ENCODE measurements around the gene TRAF2.

Gene TRAF2

GRCh38 chr9:136847088-136847825 is 39.1 kb upstream of the TRAF2 start:
- peak; percentile 62 for DNase-seq (ENCODE audit: low spot score)

GRCh38 chr9:136847826-136848392 is 38.4 kb upstream of the TRAF2 start:
- peak; percentile 86 for DNase-seq (ENCODE audit: low spot score)

- DNase-seq (ENCODE audit: low spot score), result no peak
These were observed 37.8 kb upstream of the TRAF2 start for GRCh38 chr9:136848393-136849037.

- peak; percentile 99 for DNase-seq (ENCODE audit: low spot score)
These were observed 37.0 kb upstream of the TRAF2 start, which contains the start of gene PHPT1 for GRCh38 chr9:136849038-136849959. Gene PHPT1, plus strand, starts transcription at chr9:136849409. Its CDS starts 22 bp downstream, at chr9:136849431.

GRCh38 chr9:136849960-136850865 is 36.1 kb upstream of the TRAF2 start:
- DNase-seq (ENCODE audit: low spot score), result no peak

GRCh38 chr9:136850866-136851775 is 35.2 kb upstream of the TRAF2 start:
- DNase-seq (ENCODE audit: low spot score), result no peak

- no peak for DNase-seq (ENCODE audit: low spot score)
These were observed 34.2 kb upstream of the TRAF2 start, which contains the start of gene MAMDC4 for GRCh38 chr9:136851941-136852663. Gene MAMDC4, plus strand, starts transcription at chr9:136852346. Its CDS starts 71 bp downstream, at chr9:136852417.

- DNase-seq (ENCODE audit: low spot score), result no peak
These were observed 33.4 kb upstream of the TRAF2 start for GRCh38 chr9:136852664-136853595.

GRCh38 chr9:136853596-136854112 is 32.7 kb upstream of the TRAF2 start:
- no peak for DNase-seq (ENCODE audit: low spot score)

GRCh38 chr9:136854113-136854841 is 32.0 kb upstream of the TRAF2 start:
- no peak for DNase-seq (ENCODE audit: low spot score)

- no peak for DNase-seq (ENCODE audit: low spot score)
These were observed 31.4 kb upstream of the TRAF2 start for GRCh38 chr9:136854842-136855460.

- DNase-seq (ENCODE audit: low spot score), result no peak
These were observed 30.7 kb upstream of the TRAF2 start for GRCh38 chr9:136855461-136856078.

- no peak for DNase-seq (ENCODE audit: low spot score)
These were observed 30.2 kb upstream of the TRAF2 start for GRCh38 chr9:136856079-136856476.

- no peak for DNase-seq (ENCODE audit: low spot score)
These were observed 29.7 kb upstream of the TRAF2 start for GRCh38 chr9:136856541-136857141.

GRCh38 chr9:136857166-136857565 is 29.1 kb upstream of the TRAF2 start:
- DNase-seq (ENCODE audit: low spot score), result no peak

All from kidney tubule cell (primary cell).